Measurements from ENCODE around the gene ELFN2.

- no peak for TF ChIP-seq CTCF (IDR thresholded peaks at IDR 0.05)
- TF ChIP-seq EP300 (IDR thresholded peaks at IDR 0.05), result no peak
- TF ChIP-seq POLR2A (IDR thresholded peaks at IDR 0.05), result no peak
These were observed 68.9 kb downstream of the ELFN2 start for GRCh38 chr22:37358386-37358785.

All from tibial nerve (tissue), 4 donors.